LNCaP clone FGC (cell line): ENCODE data around the gene ALDH6A1.

Experiments
- DNase-seq: peaks from one replicate; pipeline ENCODE4 v3.0.0-alpha.2; 2011; ENCODE audit warnings: low read depth
- H3K4me3 ChIP-seq: 2 replicates; pipeline ENCODE4 v1.5.1; 2011; ENCODE audit warnings: mild to moderate bottlenecking, low read depth, low read length, control low read depth
- CTCF ChIP-seq: IDR thresholded peaks from 2 replicates; pipeline ENCODE4 v1.5.1; 2012; ENCODE audit warnings: mild to moderate bottlenecking; ENCODE audit not compliant: control insufficient read depth, insufficient read depth; ENCODE audit errors: extremely low read depth

ALDH6A1 gene

DNA sequence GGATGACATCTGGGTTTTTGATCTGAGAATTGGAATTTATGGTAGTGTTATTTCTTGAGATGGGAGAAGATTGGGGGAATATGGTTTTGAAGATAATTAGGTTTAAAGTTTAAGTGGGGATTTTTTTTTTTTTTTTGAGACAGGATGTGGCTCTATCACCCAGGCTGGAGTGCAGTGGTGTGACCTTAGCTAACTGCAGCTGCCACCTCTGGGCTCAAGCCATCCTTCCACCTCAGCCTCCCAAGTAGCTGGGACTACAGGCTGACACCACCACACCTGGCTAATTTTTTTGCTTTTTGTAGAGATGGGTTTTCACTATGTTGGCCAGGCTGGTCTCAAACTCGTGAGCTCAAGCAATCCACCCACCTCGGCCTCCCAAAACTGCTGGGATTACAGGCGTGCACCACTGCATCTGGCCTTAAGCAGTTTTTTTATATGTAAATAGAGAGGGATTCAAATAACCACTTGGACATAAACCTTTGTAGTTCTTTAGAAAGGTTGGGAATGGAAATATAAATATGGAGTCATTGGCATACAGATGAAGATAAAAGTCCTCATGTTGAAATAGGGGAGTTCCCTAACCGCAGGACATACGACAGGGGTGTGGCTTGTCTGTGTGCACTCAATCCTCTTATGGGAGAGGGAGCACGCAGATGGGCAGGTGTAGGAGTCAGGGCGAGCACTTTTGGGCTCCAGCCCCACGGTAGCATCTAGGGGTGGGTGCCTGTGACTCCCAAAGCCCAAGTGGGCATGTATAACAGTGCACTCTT lies 5.2 kb upstream of the ALDH6A1 start:
- no peak for TF ChIP-seq CTCF
- H3K4me3 ChIP-seq = no peak overlapping the region
- no peak for DNase-seq

- no peak for DNase-seq
- H3K4me3 ChIP-seq = peak overlapping the region; percentile 98
- no peak for TF ChIP-seq CTCF
Observed at GRCh38 chr14:74085828-74086227, 1.6 kb upstream of the ALDH6A1 start.

DNA sequence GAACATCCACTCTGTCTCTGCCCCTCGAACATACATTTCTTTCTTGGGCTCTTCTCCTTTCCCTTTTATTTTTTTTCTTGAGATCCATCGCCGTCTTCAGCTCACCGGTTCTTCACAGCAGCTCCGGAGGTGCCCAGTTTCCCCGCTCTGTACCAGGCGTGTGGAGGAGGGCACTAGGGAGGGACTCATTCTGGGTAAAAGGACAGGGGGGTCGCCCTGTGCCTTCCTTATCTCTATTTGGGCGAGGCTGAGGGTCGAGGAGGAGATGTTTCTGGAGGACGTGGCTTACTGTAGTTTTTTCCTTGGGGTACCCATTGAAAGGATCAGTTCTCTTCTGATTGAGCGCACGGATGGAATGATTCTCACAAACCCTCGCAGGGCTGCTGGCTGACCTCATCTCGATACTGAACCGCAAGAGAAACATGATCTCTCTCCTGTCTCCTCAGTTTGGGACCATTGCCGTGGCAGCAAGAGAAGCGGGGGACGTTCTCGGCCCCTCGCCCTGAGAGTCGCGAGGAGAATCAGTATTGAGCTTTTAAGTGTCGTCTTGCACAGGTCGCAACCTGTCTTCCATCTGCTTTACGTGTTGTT lies 889 bp upstream of the ALDH6A1 start:
- no peak for DNase-seq
- no peak for TF ChIP-seq CTCF
- peak overlapping the region; percentile 98 for H3K4me3 ChIP-seq

DNA sequence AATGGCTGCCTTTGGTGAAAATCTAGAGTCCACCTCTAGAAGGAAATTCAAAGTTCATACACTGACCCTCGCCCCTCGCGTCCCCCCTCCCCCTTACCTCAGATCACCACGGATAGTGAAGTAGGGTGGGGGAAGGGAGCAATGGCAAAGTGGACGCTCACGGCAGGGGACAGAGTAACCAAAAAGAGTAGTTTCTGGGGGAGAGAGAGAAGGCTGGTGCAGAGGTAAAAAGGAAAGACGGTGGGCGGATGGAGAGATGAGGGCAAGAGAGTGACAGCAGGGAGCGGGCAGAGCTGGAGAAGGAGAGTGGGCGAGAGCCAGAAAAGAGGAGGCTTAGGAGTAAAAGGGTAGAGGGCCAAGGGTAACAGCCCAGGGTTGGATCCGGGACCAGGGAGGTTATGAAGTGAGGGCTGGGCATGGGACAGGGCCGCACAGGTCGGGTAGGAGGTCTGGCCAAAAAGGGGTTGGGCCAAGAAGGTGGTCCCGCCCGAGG lies 423 bp downstream of the ALDH6A1 start:
- no peak for TF ChIP-seq CTCF
- H3K4me3 ChIP-seq = peak overlapping the region; percentile 98
- no peak for DNase-seq

GRCh38 chr14:74083161-74083560 lies 1.1 kb downstream of the ALDH6A1 start:
- TF ChIP-seq CTCF = no peak
- H3K4me3 ChIP-seq = peak overlapping the region; percentile 98
- no peak for DNase-seq

- H3K4me3 ChIP-seq = no peak overlapping the region
- no peak for TF ChIP-seq CTCF
- no peak for DNase-seq
Observed at GRCh38 chr14:74081491-74081890, 2.8 kb downstream of the ALDH6A1 start.
